Kidney (tissue), 14 donors: Measurements from ENCODE around the gene DDA1. TPM values are rescaled to one million over a fixed set of nuclear protein-coding genes. Genes with fewer than 3 reads are reported as not detected.

Experiments
- DNase-seq, 5 donors: peaks; one replicate each; pipeline ENCODE4 v3.0.0-alpha.2; 2013 to 2020
- FAIRE-seq: peaks from 2 replicates; lab custom pipeline; 2012; peaks lifted over from hg19 to GRCh38; lab: Jason Lieb, UNC
- H3K27ac ChIP-seq, 2 donors: one replicate each; pipeline ENCODE4 v1.7.0; 2013; ENCODE audit warnings: low read depth in 2 of 2, low read length in 2 of 2, inconsistent platforms in 1 of 2
- H3K27me3 ChIP-seq: one replicate; pipeline ENCODE4 v1.7.1; 2013; ENCODE audit warnings: low read length, inconsistent platforms; ENCODE audit not compliant: control insufficient read depth, insufficient read depth
- H3K36me3 ChIP-seq, 3 donors: one replicate each; pipeline versions ENCODE4 v1.7.0 to v1.7.1; 2013; ENCODE audit warnings: low read length in 3 of 3, control low read depth in 1 of 3, inconsistent platforms in 1 of 3; ENCODE audit not compliant: insufficient read depth in 3 of 3, control insufficient read depth in 2 of 3
- H3K4me1 ChIP-seq, 3 donors: one replicate each; pipeline versions ENCODE4 v1.7.0 to v1.7.1; 2013; ENCODE audit warnings: low read length in 3 of 3, inconsistent platforms in 1 of 3, low read depth in 1 of 3; ENCODE audit not compliant: control insufficient read depth in 2 of 3, insufficient read depth in 2 of 3
- H3K4me3 ChIP-seq, 3 donors: one replicate each; pipeline versions ENCODE4 v1.7.0 to v1.8.1; 2013; ENCODE audit warnings: low read length in 3 of 3, control low read depth in 1 of 3, inconsistent platforms in 1 of 3
- H3K9ac ChIP-seq, 3 donors: one replicate each; pipeline versions ENCODE4 v1.7.0 to v1.7.1; 2013; ENCODE audit warnings: low read length in 3 of 3, control low read depth in 1 of 3, inconsistent platforms in 1 of 3
- H3K9me3 ChIP-seq, 3 donors: one replicate each; pipeline versions ENCODE4 v1.7.0 to v1.7.1; 2013; ENCODE audit warnings: low read length in 3 of 3, control low read depth in 1 of 3, inconsistent platforms in 1 of 3; ENCODE audit not compliant: control insufficient read depth in 2 of 3, insufficient read depth in 1 of 3
- intact Hi-C: fragments of 100-400 bp; cut with DNase I; formaldehyde crosslinking; loops from one replicate; pipeline ENCODE4 v1.11.1; 2022
- polyA plus RNA-seq: library from polyadenylated mRNA; stranded (reverse); fragments of 350-450 nt; fragmentation: Illumina TruSeq; extraction: RNeasy Lipid Tissue Mini Kit (QIAGEN cat#74804); gene quantifications from one replicate; pipeline ENCODE4 v1.2.3, GENCODE V29; 2014; ENCODE audit warnings: low read depth, low replicate concordance; ENCODE audit not compliant: insufficient read depth
- total RNA-seq: library from RNA; stranded (reverse); fragmentation: NEBNext Ultra II Directional; extraction: Animal tissue kit (Norgen Biotek cat#: 25700); gene quantifications from one replicate; pipeline ENCODE4 v1.2.1, GENCODE V29; 2021
- TF ChIP-seq, protein P1 (sequence below): IDR thresholded peaks from 3 replicates; pipeline ENCODE4 v1.5.1; 2012; ENCODE audit warnings: mild to moderate bottlenecking, moderate library complexity, borderline replicate concordance; ENCODE audit not compliant: insufficient read depth; ENCODE audit errors: extremely low read depth
- donor health status: control.
- donor health status: control.
- donor health status: control.
- donor health status: control.
- donor health status: control.
- donor health status: DM: yes; HTN: yes; CAD: no.
- donor health status: Normal renal cell carcinoma (clear cell type).

DDA1 gene
- total and polyA plus RNA-seq, 2 donors from 2014 or later: 27.7 to 35.9 TPM

DNA sequence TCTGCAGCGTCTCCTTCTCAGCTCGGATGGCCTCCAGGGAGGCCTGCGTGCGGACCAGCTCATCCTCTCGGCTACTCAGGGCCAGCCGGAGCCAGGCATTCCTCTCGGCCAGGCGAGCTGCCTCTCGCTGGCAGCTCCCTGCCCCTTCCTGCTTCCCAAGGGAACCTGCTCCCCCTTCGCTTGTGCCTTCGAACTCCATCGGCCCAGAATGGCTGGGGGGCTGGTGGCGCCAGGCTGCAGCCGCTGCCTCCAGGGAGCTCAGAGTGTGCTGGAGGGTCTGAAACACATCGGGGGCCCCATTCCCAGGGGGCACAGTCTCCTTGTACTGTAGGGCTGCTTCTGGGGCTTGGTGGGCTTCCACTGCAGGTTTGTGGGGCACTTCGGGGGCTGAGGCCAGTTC, 46.8 kb upstream of the DDA1 start:
- DNase-seq: no peak

DNA sequence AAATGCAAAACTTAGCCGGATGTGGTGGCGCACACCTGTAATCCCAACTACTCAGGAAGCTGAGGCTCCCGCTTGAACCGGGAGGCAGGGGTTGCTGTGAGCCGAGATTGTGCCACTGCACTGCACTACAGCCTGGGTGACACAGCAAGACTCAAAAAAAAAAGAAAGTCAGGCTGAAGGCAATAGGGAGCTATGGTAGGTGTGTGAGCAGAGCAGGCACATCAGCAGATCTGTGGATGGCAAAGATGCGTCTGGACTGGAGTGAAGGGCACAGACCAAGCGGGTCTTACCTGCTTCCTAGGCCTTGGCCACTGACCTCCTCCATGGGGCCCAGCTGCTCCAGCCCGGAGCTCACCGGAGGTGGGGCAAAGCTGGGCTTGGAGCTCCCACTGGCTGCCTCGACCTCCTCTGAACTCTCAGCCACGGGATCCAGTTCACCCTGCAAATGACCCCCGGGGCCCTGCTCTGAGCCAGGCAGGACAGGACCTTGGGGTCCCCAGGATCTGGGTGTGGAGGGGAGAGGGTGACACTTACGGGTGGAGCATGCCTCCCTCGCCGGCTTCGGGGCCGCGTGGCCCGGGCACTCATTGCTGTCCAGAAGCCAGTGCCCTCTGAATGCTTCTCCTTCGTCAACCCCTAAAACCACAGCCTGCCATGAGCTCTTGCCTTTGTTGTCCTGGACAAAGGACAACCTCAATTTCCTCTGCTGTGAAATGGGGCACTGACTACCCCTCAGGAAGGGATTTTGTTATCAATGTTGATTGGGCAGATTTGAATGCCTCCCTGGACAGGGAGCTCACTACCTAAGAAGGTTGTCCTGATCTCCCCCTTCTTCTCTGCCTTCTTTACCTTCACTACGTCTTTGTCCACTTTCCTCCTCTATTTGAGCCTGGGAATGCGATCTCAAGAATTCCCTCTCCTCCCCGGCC, 45.4 kb upstream of the DDA1 start:
- Histone ChIP-seq H3K27ac (peak overlapping the region; percentile 39 to 69), H3K36me3 (no peaks in the 10 kb centered on the region), H3K9ac (peak overlapping the region in 2 of 3 donors; percentile 11 to 67), H3K4me3 (peak overlapping the region in 2 of 3 donors; percentile 36 to 66), H3K4me1 (peaks cover 0 to 5% (median 4%) of the 10 kb centered on the region in 3 donors), H3K9me3 (peaks cover 0 to 9% (median 0%) of the 10 kb centered on the region in 3 donors), H3K27me3 (no peaks in the 10 kb centered on the region)
- DNase-seq (no peak), FAIRE-seq (no peak)
- TF ChIP-seq, protein P1, sequence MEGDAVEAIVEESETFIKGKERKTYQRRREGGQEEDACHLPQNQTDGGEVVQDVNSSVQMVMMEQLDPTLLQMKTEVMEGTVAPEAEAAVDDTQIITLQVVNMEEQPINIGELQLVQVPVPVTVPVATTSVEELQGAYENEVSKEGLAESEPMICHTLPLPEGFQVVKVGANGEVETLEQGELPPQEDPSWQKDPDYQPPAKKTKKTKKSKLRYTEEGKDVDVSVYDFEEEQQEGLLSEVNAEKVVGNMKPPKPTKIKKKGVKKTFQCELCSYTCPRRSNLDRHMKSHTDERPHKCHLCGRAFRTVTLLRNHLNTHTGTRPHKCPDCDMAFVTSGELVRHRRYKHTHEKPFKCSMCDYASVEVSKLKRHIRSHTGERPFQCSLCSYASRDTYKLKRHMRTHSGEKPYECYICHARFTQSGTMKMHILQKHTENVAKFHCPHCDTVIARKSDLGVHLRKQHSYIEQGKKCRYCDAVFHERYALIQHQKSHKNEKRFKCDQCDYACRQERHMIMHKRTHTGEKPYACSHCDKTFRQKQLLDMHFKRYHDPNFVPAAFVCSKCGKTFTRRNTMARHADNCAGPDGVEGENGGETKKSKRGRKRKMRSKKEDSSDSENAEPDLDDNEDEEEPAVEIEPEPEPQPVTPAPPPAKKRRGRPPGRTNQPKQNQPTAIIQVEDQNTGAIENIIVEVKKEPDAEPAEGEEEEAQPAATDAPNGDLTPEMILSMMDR: no peak
- intact Hi-C loops: no loop called here

More for the DNA sequence above, 46.8 kb upstream of the DDA1 start:
- H3K9ac ChIP-seq: no peak overlapping the region
- intact Hi-C loops: no loop called here
- H3K4me1 ChIP-seq: peaks cover 0 to 2% (median 0%) of the 10 kb centered on the region in 3 donors
- no peaks in the 10 kb centered on the region for H3K36me3 ChIP-seq
- H3K9me3 ChIP-seq: peaks cover 0 to 9% (median 0%) of the 10 kb centered on the region in 3 donors
- H3K27me3 ChIP-seq: no peaks in the 10 kb centered on the region
- no peak overlapping the region for H3K4me3 ChIP-seq
- no peak for FAIRE-seq
- no peak overlapping the region for H3K27ac ChIP-seq
- TF ChIP-seq, protein P1: no peak

- TF ChIP-seq, protein P1: no peak
- Histone ChIP-seq H3K4me3 (peak within 1 kb of the TSS in 2 of 3 donors; percentile 36 to 66), H3K9me3 (peaks cover 0 to 4% (median 0%) of the 10 kb centered on the region in 3 donors), H3K27me3 (no peaks in the 10 kb centered on the region), H3K9ac (peak within 1 kb of the TSS in 2 of 3 donors; percentile 11 to 67), H3K36me3 (no peaks in the 10 kb centered on the region), H3K4me1 (peaks cover 0 to 5% (median 4%) of the 10 kb centered on the region in 3 donors), H3K27ac (peak within 1 kb of the TSS; percentile 39 to 69)
- FAIRE-seq (no peak), DNase-seq (peak in 1 of 5 donors; percentile 64)
- intact Hi-C loops: no loop called here
Measured at GRCh38 chr19:17264641-17264979, 44.8 kb upstream of the DDA1 start, which contains the start of gene USHBP1. TSS of gene USHBP1 (minus strand) at chr19:17264745. CDS start at chr19:17264299, 446 bp downstream.
